GM20000 (cell line): Measurements from ENCODE around the gene CDH13.

ENCODE experiments used
- DNase-seq: peaks from one replicate; pipeline ENCODE4 v3.0.0; 2012; ENCODE audit warnings: low spot score
- TF ChIP-seq, protein P1 (sequence below): IDR thresholded peaks from 2 replicates; pipeline ENCODE4 v1.5.1; 2012; ENCODE audit warnings: mild to moderate bottlenecking, control low read depth; ENCODE audit errors: extremely low read depth, missing control alignments

The CDH13 gene

DNA sequence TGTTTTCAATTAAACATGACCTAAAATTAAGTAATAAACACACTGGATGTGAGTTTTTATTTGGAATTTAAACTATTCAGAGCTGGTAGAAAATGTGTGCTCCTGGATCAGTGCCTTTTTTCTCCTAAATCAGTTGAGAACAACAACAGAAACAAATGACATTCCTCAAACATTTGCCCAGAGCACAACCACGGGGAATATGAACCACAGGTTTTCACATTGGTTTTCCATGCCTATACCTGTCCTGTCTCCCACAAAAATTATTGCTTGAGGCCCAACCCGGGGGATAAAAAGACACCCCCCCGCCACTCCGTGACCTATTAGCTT, 1187.9 kb downstream of the CDH13 start:
- DNase-seq = no peak
- TF ChIP-seq, protein P1, sequence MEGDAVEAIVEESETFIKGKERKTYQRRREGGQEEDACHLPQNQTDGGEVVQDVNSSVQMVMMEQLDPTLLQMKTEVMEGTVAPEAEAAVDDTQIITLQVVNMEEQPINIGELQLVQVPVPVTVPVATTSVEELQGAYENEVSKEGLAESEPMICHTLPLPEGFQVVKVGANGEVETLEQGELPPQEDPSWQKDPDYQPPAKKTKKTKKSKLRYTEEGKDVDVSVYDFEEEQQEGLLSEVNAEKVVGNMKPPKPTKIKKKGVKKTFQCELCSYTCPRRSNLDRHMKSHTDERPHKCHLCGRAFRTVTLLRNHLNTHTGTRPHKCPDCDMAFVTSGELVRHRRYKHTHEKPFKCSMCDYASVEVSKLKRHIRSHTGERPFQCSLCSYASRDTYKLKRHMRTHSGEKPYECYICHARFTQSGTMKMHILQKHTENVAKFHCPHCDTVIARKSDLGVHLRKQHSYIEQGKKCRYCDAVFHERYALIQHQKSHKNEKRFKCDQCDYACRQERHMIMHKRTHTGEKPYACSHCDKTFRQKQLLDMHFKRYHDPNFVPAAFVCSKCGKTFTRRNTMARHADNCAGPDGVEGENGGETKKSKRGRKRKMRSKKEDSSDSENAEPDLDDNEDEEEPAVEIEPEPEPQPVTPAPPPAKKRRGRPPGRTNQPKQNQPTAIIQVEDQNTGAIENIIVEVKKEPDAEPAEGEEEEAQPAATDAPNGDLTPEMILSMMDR = no peak

DNA sequence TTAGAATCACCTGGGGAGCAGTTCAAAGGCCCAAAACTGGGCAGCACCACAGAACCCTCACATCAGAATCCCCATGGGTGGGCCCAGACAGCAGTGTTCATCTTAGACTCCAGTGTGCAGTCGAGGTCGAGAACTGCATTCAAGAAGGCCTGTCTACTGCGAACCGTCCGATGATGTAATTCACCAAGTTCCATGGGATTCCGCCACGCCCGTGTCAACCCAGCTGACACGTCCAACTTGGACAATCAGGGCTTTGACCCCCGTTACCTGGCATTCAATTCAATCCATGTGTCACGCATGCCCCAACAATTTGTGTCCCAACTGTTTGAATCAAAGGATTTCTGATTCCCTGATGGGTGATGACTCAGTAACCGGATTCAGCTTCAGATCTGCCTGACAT, 1190.3 kb downstream of the CDH13 start:
- TF ChIP-seq, protein P1 = no peak
- no peak for DNase-seq

DNA sequence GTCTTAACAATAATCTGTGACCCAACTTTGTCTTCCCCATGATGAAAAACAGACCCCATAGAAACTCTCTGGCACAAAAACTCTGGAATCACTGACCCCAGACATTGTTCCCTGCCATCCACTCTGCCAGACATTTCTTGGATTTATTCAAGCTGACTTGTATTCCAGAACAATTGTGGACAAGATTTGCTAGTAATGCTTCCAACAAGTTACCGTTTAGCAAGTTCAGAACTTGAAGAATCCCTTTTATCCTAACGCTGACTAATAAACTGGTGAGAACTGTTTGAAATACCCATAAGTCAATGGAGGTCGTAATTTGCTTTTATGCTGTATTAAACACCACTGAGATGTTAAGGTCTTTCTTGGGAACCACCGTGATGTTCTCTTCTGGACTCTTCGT, 1191.5 kb downstream of the CDH13 start:
- TF ChIP-seq, protein P1 = no peak
- no peak for DNase-seq

DNA sequence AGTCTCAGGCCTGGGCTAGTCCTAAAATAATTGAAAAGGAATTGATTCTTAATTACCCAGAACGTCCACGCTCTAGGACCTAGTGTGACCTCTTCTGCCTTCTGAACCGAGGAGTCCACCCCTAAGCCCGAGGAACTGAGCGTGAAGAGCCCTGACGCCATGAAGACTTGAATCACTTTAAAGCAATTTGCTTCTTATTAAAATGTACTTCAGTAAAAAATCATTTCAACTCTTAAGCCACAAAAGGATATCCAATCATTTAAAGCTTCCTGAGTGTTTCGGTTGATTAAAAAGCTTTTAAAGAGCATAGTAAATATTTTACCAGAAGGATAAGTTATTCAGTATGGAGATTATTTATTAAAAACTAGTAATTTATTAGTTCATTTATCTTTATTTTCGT, 1192.6 kb downstream of the CDH13 start:
- TF ChIP-seq, protein P1 = no peak
- DNase-seq = no peak

DNA sequence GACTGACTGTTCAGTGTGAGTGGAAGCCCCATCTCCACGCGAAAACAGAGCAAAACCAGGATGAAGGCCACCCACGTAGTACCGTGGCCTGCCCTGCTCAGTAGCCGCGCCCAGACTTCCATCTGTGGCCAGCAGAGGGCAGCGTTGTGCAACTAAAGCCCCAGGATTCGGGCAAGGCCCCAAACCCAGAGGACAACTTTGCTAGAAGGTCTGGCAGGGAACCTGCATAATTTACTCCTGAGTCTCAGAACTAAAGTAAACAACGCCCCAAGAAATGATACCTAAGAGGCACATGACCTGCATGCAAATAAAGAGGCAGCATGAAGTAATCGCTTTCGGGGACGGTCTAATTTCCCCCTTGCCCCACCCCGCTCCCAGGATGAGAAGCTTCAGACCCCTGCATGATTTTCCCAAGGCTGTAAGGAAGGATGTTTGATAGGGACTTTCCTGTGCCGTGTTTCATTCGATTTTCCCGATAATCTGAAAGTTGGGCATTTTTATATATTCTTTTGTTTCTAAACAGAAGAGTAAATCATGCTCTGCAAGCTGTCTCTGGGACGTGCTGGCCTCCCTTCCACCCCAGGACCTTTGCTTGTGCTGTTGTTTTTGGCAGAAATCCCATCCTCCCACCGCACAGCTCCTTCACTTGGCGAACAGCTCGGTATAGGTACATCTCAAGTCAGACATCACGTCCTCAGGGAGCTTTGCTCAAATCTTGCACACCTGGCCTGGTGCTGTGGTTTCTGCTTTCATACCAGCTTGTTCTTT, 1199.6 kb downstream of the CDH13 start:
- DNase-seq = peak; percentile 84
- TF ChIP-seq, protein P1 = peak; percentile 69

DNA sequence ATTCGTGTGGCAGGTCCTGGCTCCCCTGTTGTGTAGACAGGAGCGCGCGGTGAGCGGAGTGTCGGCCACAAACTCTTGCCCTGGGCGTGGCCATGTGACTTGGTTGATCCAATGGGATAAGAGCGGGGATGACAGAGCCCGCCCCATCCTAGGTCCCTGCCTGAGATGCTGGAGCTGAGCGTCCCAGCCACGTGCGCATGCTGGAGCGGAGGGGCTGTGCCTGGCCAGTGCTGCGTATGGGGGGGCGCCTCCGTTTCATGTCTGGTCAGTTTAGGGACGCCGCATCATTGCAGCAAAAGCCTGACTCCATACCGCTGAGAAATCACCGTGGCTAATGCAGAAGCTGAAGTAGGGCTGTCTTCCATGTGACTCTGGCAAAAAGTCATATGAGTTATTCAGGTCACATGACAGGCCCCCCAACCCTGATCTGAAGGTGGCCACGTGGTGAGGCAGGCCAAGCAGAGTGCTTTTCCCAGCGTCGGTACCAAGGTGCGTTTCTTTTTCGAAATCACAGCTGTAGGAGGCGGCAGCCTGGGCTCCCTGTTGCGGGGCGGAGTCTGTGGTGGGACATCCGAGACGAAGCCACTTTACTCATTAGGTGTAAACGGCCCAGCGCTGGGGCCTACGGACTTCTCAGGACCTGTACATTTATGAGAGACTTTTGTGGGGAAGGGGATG, 1203.5 kb downstream of the CDH13 start:
- TF ChIP-seq, protein P1 = no peak
- DNase-seq = no peak

DNA sequence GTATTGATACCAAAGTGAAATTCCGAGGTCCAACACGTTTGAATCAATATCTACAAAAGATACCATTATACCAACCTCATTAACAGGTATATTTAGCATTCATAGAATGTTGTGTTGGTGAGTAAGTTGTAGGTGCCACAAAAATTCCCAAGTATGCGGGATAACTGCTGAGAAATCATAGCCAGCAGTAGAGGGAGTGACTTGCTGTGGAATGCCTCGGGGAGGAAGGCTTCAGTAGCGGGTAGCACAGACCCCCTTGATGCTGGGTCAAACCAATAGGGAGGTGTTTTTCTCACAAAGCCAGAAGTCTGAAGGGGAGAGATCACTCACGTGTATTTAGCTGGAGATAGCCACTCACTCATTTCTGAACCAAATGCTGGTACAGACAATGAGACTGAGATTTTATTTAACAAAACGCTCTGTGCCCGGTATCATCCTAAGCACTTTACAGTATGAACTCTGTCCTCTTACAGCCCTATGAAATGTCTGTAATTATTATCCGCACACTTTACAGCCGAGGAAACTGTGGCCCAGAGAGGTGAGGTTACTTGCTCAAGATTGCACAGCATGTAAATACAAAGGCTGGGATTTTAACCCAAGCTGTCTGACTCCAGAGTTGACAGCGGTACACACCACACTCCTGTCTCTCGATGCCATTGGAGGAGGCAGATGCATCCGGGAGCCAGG, 1204.1 kb downstream of the CDH13 start:
- TF ChIP-seq, protein P1 = no peak
- DNase-seq = no peak
